Measurements from ENCODE around the gene COG8.
"Not testable (repeated sequence)": the region's sequence is repeated elsewhere in the genome, so short reads cannot be mapped to it uniquely, and the experiment has no call there.

COG8 gene

GRCh38 chr16:69318177-69318910 is 21.0 kb downstream of the COG8 start:
- no peak for ATAC-seq

GRCh38 chr16:69316595-69317034 is 22.7 kb downstream of the COG8 start:
- no peak for ATAC-seq

- ATAC-seq = no peak
These were observed 23.7 kb downstream of the COG8 start for GRCh38 chr16:69315486-69316311.

DNA sequence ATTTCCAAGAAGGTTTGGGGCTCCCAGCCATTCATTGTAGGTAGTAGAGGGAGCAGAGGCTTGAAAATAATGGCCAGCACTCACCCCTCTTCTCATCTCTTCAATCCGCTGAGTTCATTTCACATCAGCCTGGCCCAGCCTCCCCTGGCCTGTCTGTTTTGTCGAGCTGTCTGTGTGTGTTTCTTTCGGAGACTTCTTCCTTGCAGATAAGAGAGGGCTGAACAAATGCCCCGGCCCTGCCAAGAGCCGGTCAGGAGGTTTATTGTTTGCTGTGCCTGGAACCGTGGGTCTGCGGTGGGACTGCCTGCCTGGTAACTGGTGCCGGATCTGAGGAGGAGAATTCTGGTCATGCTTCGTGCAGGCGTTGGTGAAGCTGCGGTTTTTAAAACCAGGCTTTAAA is 24.8 kb downstream of the COG8 start:
- ATAC-seq = no peak

DNA sequence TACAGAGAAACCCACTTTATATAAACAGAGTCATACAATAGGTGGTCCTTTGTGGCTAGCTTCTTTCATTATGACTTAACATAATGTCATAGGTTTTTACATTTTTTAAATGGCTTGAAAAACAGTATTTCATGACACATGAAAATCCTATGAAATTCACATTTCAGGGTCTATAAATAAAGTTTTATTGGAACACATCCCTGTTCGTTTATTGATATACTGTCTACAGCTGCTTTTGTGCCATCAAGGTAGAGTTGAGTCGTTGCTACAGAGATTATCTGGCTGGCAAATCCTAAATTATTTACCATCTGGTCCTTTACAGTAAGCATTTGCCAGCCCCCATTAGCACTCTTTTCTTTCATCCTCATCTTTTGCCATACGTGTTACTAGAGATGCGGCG is 25.9 kb downstream of the COG8 start:
- ATAC-seq = no peak

DNA sequence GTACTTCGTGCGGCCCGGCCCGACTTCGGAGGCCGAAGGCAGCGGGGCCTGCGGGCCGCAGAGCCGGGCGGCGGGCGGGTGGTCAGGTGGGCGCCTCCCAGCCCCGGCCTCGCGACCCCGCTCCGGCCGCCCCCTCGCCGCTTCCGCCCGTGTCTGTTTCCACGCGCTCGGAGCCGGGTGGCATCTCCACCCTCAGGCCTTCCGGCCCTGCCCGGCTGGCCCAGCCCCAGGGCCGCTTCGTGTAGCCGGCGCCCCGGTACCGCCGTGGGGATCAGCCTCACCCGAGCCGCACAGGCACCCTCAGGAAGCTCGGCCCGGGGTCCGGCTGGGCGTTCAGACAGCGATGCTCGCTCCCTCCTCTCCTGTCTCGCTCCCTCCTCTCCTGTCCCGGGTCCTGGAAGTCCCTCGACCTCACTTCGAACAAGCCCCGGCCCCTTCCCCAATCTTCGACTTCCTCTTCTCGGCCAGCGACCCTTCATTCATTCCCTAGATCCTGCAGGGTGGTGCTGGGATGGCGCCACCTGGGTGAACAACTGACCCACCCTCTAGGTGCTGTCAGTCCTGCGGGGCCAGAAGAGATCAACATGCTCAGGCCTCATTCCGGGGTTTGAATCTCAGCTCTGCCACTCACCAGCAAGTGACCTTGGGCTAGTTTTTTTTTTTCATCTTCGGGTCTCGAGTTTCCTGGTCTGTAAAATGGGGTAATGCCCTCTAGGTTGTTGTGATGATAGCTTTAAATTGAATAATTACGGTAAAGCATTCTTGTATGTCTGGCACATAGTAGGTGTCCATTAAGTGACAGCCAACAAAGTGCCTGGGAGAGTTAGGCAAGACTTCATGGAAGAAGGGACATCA is 27.6 kb downstream of the COG8 start:
- peak; percentile 42 to 48 for ATAC-seq

DNA sequence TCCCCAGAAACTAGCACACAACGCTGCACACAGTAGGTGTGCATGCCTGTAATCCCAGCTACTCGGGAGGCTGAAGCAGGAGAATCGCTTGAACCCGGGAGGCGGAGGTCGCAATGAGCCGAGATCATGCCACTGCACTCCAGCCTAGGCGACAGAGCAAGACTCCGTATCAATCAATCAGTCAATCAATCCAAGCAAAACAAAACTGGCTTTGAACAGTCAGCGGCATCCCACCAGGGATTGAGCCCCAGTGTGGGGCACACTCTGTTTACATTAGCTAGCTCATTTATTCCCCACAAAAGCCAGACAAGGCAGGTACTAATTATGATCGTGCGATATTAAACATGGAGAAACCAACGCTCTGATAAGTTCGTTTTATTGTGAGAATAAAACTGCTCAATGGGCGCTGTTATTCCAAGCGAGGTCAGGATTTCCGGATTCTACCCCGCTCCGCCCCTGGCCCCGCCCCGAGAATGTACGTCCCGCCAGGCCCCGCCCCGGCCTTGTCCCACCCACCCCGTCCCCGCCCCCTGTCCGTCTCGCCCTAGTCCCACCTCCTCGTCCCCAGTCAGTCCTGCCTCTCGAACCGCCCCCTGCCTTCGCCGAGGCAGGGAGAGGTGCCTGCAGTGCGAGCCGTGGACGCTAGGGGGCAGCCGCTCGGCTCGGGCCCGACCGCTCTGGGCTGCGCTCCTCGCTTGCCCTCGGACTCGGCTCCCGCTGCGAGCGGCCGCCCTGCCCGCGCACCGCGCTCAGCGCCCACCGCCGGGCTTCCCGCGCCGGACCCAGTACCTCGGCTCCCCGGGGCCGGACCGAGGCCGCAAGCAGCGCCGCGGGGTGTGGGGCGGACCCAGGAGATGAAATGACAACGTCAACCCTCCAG is 28.5 kb downstream of the COG8 start, which contains the start of gene VPS4A:
Gene VPS4A, plus strand, starts transcription at position 698 of the 880 bp plus-strand sequence. Its CDS starts 162 bp downstream, at position 860.
- ATAC-seq = peak; percentile 97 to 99

DNA sequence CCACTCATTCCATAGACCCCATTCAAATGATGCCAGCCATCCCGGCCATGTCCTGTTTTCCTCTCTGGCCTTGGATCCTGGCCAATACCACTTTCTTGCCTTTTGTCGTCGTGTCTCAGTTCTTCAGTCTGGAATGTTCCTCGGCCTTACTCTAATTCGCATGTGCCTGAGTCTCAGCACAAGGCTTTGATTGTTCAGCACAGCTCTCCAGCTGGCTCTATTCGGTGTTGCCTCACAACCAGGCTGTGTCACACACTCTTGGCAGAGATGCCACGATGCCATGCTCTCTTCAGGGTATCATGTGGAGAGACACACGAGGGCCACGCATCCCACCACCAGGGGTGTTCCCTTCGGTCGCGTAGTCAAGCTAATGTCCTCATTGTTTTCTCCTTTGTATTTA is 30.0 kb downstream of the COG8 start:
- no peak for ATAC-seq

DNA sequence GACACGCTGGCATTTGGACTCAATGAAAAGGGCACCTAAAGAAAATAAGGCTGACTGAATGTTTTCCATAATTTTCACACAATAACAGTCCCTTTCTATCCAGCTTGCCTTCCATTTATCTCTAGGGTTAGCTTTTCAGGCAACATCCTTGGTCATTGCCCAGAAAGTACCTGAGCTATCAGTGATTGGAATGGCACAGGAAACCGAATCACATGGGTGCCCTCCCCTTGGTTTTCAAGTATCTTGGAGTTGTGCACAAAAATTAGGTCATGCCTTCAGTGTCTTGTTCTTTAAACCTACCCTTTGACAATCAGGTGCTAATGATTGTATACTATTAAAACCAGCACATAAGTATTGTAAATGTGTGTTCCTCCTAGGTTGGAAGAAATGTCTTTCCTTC is 31.5 kb downstream of the COG8 start:
- no peak for ATAC-seq

GRCh38 chr16:69307091-69307490 is 32.3 kb downstream of the COG8 start:
- ATAC-seq = no peak

DNA sequence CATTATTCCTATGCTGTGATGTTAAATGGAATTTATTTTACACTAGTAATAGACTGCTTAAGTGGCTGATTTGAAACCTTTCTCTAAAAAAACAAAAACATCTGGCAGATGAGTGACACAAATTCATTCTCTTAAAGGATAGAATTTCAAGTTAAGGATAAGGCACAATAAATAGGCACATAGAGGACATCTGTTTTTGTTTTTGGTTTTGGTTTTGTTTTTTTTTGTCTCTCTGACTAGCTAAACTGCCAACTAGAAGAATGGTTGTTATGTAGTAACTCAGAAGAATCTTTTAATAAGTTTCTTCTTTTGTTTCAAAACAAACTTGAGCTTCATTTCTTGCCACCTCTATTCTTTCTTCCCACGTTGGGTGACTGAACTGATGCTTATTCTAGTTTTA is 33.3 kb downstream of the COG8 start:
- no peak for ATAC-seq

- ATAC-seq = no peak
These were observed 37.1 kb downstream of the COG8 start for GRCh38 chr16:69302301-69302700.

- ATAC-seq = no peak
These were observed 37.5 kb downstream of the COG8 start for GRCh38 chr16:69301861-69302260.

GRCh38 chr16:69301187-69301586 is 38.2 kb downstream of the COG8 start:
- ATAC-seq = no peak

- no peak for ATAC-seq
These were observed 41.1 kb downstream of the COG8 start for GRCh38 chr16:69298261-69298660.

DNA sequence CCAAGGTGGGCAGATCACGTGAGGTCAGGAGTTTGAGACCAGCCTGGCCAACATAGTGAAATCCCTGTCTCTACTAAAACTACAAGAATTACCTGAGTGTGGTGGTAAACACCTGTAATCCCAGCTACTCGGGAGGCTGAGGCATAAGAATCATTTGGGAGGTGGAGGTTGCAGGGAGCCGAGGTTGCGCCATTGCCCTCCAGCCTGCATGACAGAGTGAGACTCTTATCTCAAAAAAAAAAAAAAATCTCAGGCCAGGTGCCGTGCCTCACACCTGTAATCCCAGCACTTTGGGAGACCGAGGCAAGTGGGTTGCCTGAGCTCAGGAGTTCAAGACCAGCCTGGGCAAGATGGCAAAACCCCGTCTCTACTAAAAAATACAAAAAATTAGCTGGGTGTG is 42.6 kb downstream of the COG8 start:
- not testable (repeated sequence) for ATAC-seq

DNA sequence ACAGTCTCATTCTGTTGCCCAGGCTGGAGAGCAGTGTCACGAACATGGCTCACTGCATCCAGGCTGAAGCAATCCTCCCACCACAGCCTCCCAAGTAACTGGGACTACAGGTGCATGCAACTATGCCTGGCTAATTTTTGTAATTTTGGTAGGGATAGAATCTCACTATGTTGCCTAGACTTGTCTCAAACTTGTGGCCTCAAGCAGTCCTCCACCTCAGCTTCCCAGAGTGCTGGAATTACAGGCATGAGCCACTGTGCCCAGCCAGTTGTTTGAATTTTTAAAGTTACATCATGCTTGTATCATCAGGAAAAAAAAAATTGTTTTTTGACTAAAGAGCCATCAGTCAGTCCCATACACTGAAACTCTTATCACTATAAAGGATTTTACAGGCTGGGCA is 45.3 kb downstream of the COG8 start:
- ATAC-seq = no peak

GRCh38 chr16:69293401-69293800 is 46.0 kb downstream of the COG8 start:
- no peak for ATAC-seq

DNA sequence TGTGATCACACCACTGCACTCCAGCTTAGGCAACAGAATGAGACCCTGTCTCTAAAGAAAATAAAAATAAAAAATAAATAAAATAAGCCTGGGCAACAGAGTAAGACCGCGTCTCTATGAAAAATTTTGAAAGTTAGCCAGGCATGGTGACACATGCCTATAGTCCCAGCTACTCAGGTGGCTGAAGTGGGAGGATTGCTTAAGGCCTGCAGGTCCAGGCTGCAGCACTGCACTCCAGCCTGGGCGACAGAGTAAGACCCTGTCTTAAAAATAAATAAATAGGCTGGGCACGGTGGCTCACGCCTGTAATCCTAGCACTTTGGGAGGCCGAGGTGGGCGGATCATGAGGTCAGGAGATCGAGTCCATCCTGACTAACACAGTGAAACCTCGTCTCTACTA is 47.7 kb downstream of the COG8 start:
- ATAC-seq = not testable (repeated sequence)

GRCh38 chr16:69286941-69287713 is 52.2 kb downstream of the COG8 start:
- ATAC-seq = no peak

GRCh38 chr16:69285240-69285639 is 54.1 kb downstream of the COG8 start:
- ATAC-seq = no peak

Data from activated CD4-positive, CD25-positive, alpha-beta regulatory T cell treated with anti-CD3 and anti-CD28 coated beads, Interleukin-2, amount 50 U/mL, for 24 hours (primary cell).